HG02884 (cell line): Measurements from ENCODE around the gene RELB.
"Not testable (repeated sequence)": the region's sequence is repeated elsewhere in the genome, so short reads cannot be mapped to it uniquely, and the experiment has no call there.

Experiments used
- ATAC-seq: cut with Tn5 transposase; IDR thresholded peaks from one replicate; pipeline ENCODE4 v1.9.1; 2021; ENCODE audit warnings: mild to moderate bottlenecking, moderate library complexity; ENCODE audit not compliant: unreplicated experiment

Gene RELB

DNA sequence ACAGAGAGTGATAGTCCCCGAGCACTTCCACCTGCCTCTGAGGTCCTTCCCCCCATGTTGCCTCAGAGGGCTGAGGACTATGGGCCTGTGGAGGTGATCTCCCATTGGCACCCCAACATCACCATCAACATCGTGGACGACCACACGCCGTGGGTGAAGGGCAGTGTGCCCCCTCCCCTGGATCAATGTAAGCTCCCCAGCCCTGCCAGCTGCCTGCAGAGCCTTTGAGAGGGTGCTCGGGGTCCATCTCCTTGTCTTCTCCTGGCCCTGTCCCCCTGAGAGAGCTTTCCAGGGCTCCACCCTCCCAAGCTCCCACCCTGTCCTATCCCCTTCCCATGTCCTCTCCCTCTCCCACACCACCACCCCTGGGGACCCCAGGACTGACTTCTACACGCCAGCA, 14.9 kb upstream of the RELB start:
- no peak for ATAC-seq

DNA sequence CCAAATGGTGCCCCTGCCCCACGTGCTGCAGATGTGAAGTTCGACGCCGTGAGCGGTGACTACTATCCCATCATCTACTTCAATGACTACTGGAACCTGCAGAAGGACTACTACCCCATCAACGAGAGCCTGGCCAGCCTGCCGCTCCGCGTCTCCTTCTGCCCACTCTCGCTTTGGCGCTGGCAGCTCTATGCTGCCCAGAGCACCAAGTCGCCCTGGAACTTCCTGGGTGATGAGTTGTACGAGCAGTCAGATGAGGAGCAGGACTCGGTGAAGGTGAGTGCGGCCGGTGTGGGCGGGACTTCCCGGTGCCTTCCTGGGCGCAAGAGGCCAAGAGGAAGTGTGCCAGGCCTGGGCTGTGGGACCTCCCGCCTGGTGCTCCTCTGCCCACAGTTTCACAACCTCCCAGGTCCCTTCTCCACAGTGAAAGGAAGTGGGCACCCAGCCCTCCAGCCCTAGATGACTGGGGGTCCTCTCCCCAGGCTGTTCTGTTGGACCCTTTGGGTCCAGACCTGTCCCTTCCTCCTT, 14.1 kb upstream of the RELB start:
- no peak for ATAC-seq

DNA sequence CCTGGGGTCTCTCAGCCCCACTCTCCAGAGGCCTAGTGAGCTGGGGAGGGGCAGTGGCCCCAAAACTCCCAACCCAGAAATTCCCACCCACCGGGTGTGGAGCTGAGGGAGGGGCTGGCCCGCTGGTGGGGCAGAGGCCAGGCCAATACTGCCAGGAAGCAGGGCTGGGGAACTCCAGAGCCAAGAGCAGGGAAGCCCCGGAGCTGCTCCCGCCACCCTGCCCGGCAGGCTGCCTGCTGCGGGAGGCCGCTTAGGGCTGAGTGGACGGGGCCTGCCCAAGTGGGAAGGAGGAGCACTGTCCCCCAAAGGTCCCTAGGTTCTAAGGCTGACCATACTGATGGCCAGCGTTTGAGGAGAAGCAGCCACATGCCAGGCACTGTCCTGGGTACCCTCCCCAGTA, 13.0 kb upstream of the RELB start:
- no peak for ATAC-seq

DNA sequence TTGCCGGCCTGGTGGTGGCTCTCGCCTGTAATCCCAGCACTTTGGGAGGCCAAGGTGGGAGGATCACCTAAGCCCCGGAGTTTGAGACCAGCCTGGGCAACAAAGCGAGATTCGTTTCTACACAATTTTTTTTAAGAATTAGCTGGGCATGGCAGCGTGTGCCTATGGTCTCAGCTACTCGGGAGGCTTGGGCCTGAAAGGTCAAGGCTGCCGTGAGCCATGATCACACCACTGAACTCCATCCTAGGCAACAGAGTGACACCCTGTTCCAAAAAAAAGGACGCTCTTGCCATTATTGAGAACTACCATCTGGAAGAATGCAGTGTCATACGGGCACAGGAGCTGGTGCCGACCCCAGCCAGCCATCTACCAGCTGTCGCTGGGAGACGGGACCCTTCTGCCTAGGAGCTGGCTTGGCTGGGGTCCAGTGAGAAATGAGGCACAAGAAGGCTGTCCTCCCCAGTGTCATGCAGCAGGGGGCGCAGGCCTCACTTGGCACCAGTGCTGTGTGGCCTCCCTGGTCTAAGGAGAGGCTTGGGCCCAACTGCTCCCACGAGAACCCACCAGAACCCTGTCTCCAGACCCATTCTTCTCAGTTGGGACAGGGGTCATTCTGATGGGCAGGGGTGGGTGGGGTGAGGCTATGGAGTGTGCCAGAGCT, 12.2 kb upstream of the RELB start:
- ATAC-seq = no peak

DNA sequence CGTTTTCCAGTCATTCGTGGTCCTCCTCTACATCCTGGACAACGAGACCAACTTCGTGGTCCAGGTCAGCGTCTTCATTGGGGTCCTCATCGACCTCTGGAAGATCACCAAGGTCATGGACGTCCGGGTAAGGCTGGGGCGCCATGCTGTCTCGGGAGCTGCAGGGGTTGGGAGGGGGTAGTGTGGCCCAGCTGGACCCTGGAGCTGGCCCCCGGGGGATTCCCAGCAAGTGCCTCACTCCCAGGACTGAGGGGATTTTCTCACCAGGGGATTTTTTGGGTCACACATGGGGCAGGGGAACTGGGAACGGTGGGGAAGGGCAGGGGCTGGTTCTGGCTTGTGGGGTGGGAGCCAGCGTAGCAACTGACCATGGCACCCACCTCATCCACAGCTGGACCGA, 10.8 kb upstream of the RELB start:
- ATAC-seq = no peak

DNA sequence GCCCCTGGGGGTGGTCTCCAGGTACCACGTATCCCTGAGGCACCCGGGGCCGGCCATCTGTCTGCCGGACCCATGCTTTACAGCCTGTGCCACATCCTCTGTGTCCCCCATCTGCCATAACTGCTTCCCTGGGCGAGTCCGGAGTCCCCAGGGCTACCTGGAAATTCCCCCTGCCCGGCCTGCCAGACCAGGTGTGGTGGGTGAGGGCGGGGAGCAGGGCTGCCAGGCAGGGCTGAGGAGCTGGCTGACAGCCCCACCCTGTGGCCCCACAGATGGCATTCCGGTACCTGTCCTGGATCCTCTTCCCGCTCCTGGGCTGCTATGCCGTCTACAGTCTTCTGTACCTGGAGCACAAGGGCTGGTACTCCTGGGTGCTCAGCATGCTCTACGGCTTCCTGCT, 10.3 kb upstream of the RELB start:
- no peak for ATAC-seq

DNA sequence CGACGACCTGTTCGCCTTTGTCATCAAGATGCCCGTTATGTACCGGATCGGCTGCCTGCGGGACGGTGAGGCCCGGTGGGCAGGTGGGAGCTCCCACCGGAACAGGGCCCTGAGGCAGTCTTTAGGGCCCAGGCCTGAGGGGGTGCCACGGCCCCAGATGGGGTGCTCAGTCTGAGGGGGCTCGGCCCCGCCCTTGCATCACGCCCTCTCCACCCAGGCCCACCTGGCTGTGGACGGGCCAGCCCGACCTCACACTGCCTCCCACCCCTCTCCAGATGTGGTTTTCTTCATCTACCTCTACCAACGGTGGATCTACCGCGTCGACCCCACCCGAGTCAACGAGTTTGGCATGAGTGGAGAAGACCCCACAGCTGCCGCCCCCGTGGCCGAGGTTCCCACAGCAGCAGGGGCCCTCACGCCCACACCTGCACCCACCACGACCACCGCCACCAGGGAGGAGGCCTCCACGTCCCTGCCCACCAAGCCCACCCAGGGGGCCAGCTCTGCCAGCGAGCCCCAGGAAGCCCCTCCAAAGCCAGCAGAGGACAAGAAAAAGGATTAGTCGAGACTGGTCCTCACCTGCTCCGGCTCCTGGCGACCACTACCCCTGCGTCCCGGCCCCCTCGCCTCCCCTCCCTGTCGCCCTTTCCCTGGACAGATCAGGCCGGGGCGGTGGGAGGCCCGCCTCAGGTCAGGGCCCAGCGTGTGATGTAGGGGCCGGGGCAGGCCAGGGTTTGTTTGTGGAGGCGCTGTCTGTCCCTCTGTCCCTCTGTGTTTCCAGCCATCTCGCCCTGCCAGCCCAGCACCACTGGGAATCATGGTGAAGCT, 8.7 kb upstream of the RELB start:
- ATAC-seq = no peak

DNA sequence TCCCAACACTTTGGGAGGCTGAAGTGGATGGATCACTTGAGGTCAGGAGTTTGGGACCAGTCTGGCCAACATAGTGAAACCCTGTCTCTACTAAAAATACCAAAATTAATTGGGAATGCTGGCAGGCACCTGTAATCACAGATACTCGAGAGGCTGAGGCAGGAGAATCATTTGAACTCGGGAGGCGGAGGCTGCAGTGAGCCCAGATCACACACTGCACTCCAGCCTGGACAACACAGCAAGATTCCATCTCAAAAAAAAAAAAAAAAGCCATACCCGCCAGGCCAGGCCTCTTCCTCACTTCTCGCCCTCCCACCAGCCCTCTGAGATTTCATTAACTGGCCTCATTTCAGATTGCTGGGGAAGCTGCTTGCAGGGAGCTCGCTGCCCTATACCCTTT, 7.7 kb upstream of the RELB start:
- no peak for ATAC-seq

DNA sequence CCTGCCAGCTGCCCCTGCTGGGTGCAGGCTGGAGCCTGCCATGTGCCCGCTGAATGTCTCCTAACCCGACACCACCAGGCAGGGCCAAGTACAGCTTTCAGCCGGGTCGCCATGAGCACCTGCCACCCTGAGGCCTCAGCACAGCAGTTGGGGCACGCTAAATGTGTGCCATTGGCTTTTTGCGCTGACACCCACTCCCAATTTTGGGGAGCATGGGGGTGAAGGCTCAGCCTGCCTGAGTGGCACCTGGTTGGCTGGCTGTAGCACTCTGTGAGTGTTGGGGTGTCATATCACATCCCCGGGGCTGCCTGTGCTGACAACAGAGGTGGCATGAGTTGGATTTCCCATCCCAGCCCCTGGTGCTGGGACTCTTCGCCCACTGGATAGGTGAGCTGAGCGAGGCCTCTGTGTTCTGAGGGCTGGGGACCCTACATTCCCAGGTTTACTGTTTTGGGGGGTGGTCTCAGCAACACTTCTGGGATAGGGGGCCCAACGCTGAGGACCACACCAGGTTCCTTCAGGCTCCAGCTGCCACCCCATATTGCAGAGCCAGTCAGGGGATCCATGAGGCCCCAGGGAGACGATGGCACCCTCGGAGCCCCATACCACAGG, 7.2 kb upstream of the RELB start:
- ATAC-seq = no peak

DNA sequence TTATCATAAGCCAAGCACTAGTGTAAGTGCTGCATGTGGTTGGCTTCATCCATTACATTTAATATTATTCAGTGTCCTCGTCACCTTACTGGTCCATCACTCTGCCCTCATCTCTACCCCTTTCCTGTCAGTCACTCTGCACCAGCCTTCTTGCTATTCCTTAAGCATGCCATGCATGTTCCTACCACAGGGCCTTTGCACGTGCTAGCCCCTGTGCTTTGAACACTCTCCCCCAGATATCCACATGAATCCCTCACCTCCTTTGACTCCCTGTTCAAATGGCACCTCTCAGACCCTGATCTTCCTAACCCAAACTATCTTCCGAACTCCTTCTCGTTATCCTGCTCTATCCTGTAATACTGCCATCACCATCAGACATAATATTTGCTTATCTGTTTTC, 3.2 kb upstream of the RELB start:
- no peak for ATAC-seq

DNA sequence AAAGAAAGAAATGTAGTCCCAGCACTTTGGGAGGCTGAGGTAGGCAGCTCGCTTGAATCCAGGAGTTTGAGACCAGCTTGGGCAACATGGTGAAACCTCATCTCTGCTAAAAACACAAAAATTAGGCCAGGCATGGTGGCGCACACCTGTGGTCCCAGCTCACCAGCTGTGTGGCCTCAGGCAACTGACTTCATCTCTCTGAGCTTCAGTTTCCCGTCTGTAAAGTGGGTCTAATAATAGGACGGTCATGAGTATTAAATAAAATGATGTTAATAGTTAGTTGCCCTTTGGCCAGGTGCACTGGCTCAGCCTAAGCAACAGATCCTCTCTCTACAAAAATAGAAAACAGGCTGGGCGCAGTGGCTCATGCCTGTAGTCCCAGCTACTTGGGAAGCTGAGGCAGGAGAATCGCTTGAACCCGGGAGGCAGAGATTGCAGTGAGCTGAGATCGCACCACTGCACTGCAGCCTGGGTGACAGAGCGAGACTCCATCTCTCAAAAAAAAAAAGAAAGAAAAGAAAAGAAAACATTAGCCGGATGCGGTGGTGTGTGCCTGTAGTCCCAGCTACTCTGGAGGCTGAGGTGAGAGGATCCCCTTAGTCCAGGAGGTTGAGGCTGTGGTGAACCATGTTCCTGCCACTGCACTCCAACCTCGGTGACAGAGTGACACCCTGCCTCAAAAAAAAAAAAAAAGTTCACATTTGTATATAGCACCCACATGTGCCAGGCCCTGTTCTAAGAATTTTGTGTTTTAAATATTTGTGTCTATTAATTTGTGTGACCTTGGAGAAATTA, 1.9 kb upstream of the RELB start:
- not testable (repeated sequence) for ATAC-seq

DNA sequence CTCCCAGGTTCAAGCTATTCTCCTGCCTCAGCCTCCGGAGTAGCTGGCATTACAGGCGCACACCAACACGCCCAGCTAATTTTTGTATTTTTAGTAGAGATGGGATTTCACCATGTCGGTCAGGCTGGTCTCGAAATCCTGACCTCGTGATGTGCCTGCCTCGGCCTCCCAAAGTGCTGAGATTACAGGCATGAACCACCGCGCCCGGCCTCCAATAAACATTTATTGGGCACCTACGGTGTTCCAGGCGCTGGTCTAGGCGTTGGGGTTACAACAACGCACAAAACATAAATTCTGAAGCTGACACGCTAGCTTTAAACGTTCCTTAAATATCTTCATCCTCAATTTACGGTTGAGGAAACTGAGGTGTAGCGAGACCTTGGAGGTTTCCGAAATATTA, 599 bp upstream of the RELB start:
- ATAC-seq = not testable (repeated sequence)

DNA sequence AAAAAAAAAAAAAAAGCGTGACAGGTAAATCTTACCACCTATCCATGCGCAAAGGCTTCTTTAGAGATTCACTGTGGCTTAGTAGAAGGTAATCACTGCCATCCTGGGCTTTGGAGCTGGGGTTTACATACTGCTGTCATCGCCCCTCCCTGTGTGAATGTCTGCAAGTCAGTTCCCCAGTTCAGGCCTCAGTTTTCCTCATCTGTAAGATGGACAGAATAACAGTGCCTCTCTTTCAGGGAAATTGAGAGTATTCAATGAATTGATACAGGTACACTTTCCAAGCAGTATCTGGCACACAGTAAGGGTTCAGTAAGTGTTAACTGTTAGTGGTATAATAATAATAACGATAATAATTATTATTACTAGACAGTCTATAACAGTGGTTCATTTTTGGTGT, 2.2 kb downstream of the RELB start:
- no peak for ATAC-seq

DNA sequence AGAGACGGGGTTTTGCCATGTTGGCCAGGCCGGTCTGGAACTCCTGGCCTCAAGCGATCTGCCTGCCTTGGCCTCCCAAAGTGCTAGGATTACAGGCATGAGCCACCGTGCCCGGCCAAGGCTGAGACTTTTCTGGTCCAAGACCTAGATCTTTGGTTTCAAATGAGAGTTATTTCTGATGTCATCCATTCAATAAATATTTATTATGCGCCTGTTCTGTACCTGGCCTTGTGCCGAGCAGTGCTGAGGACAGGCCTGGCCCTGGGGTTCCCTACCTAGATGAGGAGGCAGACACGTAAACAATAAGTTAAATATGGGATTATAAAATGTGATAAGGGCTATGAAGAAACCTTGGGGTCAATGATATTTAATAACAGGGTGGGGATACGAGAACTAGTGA, 4.5 kb downstream of the RELB start:
- no peak for ATAC-seq

DNA sequence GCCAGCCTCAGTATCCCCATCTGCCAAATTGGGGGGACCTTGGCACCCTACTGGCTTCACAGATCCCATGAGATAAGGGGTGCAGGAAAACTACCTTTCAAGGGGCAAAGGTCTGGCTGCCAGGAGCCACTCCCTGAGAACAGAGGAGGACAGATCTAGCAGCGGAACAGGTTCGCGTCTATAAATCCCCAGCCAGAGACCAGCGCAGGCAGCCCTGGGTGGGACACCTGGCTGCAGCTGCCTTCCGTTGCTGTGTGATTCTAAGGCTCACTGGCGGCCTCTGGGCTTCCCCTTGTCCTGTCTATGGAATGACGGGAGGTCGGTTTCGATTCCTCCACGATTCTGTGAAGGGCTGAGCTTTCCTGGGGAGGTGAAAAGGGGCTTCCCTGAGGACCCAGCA, 7.3 kb downstream of the RELB start:
- ATAC-seq = no peak

DNA sequence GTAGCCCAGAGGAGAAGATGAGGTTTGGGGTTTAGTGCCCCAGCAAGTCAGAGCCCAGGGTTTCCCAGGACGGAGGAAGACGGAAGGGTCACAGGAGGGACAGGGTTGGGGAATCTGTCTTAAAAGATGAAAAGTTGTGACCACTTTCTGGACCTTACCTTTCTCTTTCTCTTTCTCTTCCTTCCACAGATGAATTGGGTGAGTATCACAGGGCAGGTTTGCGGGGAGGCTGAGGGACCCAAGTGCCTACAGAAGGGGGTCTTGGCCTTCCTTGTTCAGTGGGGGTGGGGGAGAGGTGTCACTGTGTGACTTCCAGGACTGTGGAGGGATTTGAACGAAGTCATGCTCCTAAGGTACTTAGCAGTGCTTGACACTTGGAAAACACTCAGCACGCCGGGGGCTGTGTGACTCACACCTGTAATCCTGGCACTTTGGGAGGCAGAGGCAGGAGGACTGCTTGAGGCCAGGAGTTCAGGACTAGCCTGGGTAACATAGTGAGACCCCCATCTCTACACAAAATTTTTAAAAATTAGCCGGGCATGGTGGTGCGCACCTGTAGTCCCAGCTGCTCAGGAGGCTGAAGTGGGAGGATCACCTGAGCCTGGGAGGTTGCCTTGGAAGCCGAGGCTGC, 8.5 kb downstream of the RELB start:
- ATAC-seq = no peak

DNA sequence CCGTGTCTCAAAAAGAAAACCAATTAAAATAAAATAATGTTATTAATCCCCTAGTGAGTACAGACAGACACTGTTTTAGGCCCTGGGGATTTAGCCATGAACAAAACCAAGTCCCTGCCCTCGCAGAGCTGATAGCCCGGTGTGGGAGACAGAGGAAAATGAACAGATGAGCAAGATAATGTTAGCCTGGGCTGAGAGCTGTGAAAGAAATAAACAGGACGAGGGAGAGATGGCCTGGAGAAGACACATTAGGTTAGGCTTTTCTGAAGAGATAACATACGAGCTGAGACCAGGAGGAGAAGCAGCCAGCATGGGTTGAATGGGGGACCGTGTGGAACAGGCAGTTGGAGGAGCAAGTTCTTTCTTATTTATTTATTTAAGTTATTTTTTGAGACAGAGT, 9.0 kb downstream of the RELB start:
- ATAC-seq = no peak

DNA sequence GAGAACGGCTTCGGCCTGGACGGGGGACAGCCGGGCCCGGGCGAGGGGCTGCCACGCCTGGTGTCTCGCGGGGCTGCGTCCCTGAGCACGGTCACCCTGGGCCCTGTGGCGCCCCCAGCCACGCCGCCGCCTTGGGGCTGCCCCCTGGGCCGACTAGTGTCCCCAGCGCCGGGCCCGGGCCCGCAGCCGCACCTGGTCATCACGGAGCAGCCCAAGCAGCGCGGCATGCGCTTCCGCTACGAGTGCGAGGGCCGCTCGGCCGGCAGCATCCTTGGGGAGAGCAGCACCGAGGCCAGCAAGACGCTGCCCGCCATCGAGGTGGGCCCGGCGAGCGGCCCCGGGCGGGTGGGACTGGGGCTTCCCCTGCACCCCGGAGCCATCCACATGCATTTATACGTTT, 10.7 kb downstream of the RELB start:
- no peak for ATAC-seq

DNA sequence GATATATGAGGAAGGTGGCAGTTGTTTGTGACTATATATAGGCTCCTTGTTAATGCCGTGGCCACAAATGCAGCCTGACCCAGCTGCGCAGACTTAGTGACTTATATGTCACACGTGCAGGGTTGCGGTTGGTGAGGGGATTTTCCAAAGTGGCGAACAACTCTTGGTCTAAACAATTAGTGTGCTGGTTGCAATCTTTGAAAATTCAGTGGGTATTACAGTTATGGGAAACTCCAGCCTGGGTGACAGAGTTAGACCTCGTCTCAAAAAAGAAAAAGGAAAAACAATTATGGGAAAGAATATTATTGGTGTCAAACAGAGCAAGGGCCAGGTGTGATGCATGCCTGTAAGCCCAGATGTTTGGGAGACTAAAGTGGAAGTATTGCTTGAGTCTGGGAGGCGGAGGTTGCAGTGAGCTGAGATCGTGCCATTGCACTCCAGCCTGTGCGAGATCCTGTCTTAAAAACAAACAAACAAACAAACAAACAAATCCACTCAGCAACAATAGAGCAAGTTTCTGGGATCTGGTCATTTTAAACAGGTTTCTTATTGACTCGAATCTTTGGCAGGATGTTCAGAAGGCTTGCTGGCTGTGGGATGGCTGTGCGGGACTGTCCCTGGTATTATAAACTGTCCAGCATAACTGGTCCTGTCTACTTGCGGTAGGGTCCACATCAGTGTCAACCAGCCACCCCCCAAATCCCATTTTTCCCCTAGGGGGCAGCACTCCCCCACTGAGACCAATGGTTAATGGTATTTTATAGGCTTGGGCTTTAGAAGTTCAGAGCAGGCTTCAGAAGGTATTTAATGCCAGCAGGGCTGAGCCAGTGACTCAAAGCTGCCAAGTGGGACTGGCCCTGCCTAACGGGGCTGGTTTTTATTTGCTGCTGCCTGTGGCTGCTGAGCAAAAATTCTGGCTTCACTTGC, 15.4 kb downstream of the RELB start:
- ATAC-seq = no peak

DNA sequence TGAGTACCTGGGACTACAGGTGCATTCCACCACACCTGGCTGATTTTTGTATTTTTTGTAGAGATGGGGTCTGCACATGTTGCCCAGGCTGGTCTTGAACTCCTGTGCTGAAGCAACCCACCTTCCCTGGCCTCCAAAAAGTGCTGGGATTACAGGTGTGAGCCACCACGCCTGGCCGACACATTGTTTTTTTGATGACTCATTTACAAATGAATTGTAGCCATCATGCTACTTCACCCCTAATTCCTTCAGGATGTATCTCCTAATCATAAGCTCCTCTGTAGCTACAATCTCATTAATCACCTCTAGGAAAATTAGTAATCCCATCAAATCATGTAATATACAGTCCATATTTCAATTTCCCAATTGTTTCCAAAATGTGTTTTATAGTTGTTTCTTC, 17.9 kb downstream of the RELB start:
- ATAC-seq = no peak
